MCF 10A (cell line): ENCODE results near the gene ANKH. TPM values are rescaled to one million over a fixed set of nuclear protein-coding genes. Genes with fewer than 3 reads are reported as not detected.

Experiments used
- BruUV-seq: library from RNA; stranded (reverse); fragments of 400-500 nt; replicated peaks from 2 replicates; lab custom pipeline; 2021; lab: Mats Ljungman, UMichigan
- CTCF ChIA-PET: fragments of 300-600 bp; sonication (Branson Sonifier 250); formaldehyde crosslinking; extraction: SDS; loops from one replicate; lab custom pipeline; 2021; ENCODE audit warnings: antibody characterized with exemption, inconsistent platforms; lab: Yijun Ruan, JAX
- POLR2A ChIA-PET: fragments of 300-600, 350-650 bp; sonication (Branson Sonifier 250); formaldehyde crosslinking; extraction: SDS; loops from one replicate; lab custom pipeline; 2020; ENCODE audit warnings: antibody characterized with exemption, inconsistent platforms; lab: Yijun Ruan, JAX
- DNase-seq: peaks from one replicate; pipeline ENCODE4 v3.0.0-alpha.2; 2018; ENCODE audit not compliant: unreplicated experiment
- H3K27ac Mint-ChIP-seq: one replicate; pipeline ENCODE4 v1.8.0; 2022; ENCODE audit warnings: mild to moderate bottlenecking, low read depth, mixed read lengths; ENCODE audit not compliant: unreplicated experiment
- H3K27me3 Mint-ChIP-seq: one replicate; pipeline ENCODE4 v1.8.0; 2022; ENCODE audit warnings: mixed read lengths; ENCODE audit not compliant: insufficient read depth, unreplicated experiment
- H3K36me3 Mint-ChIP-seq: one replicate; pipeline ENCODE4 v1.8.0; 2022; ENCODE audit warnings: mild to moderate bottlenecking, moderate library complexity, mixed read lengths; ENCODE audit not compliant: insufficient read depth, unreplicated experiment
- H3K4me1 Mint-ChIP-seq: one replicate; pipeline ENCODE4 v1.8.0; 2022; ENCODE audit warnings: mixed read lengths; ENCODE audit not compliant: insufficient read depth, unreplicated experiment
- H3K4me3 Mint-ChIP-seq: one replicate; pipeline ENCODE4 v1.8.0; 2022; ENCODE audit warnings: mild to moderate bottlenecking, moderate library complexity, mixed read lengths; ENCODE audit not compliant: unreplicated experiment
- H3K9me3 Mint-ChIP-seq: one replicate; pipeline ENCODE4 v1.8.0; 2022; ENCODE audit warnings: mixed read lengths; ENCODE audit not compliant: unreplicated experiment
- CTCF ChIP-seq: fragments of 200-600 bp; IDR thresholded peaks from one replicate; pipeline ENCODE4 v1.8.0; 2022; ENCODE audit warnings: antibody characterized with exemption, mild to moderate bottlenecking; ENCODE audit not compliant: unreplicated experiment
- intact Hi-C: fragments of 100-400 bp; cut with micrococcal nuclease; formaldehyde crosslinking; loops from 2 replicates; pipeline ENCODE4 v1.14.1; 2022
- total RNA-seq: library from RNA; stranded (reverse); gene quantifications from 2 replicates; pipeline ENCODE4 v1.2.3, GENCODE V29; 2022

The ANKH gene
- total RNA-seq, 1 experiment from 2014 or later = 65.7 TPM

GRCh38 chr5:14830210-14831005, 41.2 kb downstream of the ANKH start:
- peaks cover 6% of the 10 kb centered on the region for H3K36me3 Mint-ChIP-seq
- CTCF ChIA-PET = interaction anchor here (0.6 to 1.4 kb wide), 3 partner anchors 9 to 152 kb away, joined by 3 to 5 read pairs (median 3); no protein-coding TSS in a partner anchor
- no peaks in the 10 kb centered on the region for H3K9me3 Mint-ChIP-seq
- no peaks in the 10 kb centered on the region for H3K27me3 Mint-ChIP-seq
- no TSS peak for BruUV-seq
- intact Hi-C loops = no loop called here
- peak; percentile 68 for DNase-seq
- H3K27ac Mint-ChIP-seq = peak overlapping the region; percentile 78
- peaks cover 16% of the 10 kb centered on the region for H3K4me1 Mint-ChIP-seq
- peak overlapping the region; percentile 32 for H3K4me3 Mint-ChIP-seq
- POLR2A ChIA-PET = interaction anchor here (0.7 kb wide), 1 partner anchor 28 kb away, joined by 3 read pairs; no protein-coding TSS in a partner anchor
- TF ChIP-seq CTCF = no peak

- intact Hi-C loops = no loop called here
- Mint-ChIP-seq H3K27me3 (no peaks in the 10 kb centered on the region), H3K27ac (no peak overlapping the region), H3K4me1 (peaks cover 16% of the 10 kb centered on the region), H3K9me3 (no peaks in the 10 kb centered on the region), H3K4me3 (no peak overlapping the region), H3K36me3 (peaks cover 3% of the 10 kb centered on the region)
- DNase-seq = no peak
- no peak for TF ChIP-seq CTCF
- ChIA-PET POLR2A (no interaction called here), CTCF (interaction anchor here (0.7 kb wide), 1 partner anchor 118 kb away, joined by 3 read pairs; no protein-coding TSS in a partner anchor)
- BruUV-seq = no TSS peak
Observed at GRCh38 chr5:14829396-14829795, 42.2 kb downstream of the ANKH start.

- Mint-ChIP-seq H3K27me3 (no peaks in the 10 kb centered on the region), H3K4me3 (no peak overlapping the region), H3K36me3 (no peaks in the 10 kb centered on the region), H3K27ac (peak overlapping the region; percentile 57), H3K4me1 (peaks cover 16% of the 10 kb centered on the region), H3K9me3 (no peaks in the 10 kb centered on the region)
- no peak for TF ChIP-seq CTCF
- POLR2A ChIA-PET = interaction anchor here (1.9 kb wide), 1 partner anchor 10 kb away, joined by 8 read pairs; no protein-coding TSS in a partner anchor
- intact Hi-C loops = no loop called here
- DNase-seq = no peak
- BruUV-seq = no TSS peak
- CTCF ChIA-PET = interaction anchor here (1.3 kb wide), 1 partner anchor 176 kb away, joined by 4 read pairs; no protein-coding TSS in a partner anchor
Observed at GRCh38 chr5:14826714-14827113, 44.9 kb downstream of the ANKH start.

- Mint-ChIP-seq H3K27me3 (no peaks in the 10 kb centered on the region), H3K36me3 (no peaks in the 10 kb centered on the region), H3K4me1 (peaks cover 15% of the 10 kb centered on the region), H3K4me3 (no peak overlapping the region), H3K9me3 (no peaks in the 10 kb centered on the region), H3K27ac (no peak overlapping the region)
- intact Hi-C loops = no loop called here
- no peak for DNase-seq
- ChIA-PET POLR2A (interaction anchor here (1.9 kb wide), 1 partner anchor 9 kb away, joined by 8 read pairs; no protein-coding TSS in a partner anchor), CTCF (interaction anchor here (1.3 kb wide), 1 partner anchor 177 kb away, joined by 4 read pairs; no protein-coding TSS in a partner anchor)
- no TSS peak for BruUV-seq
- no peak for TF ChIP-seq CTCF
Observed at GRCh38 chr5:14825977-14826376, 45.6 kb downstream of the ANKH start.
